Mammary epithelial cell (primary cell): ENCODE results near the gene PHPT1.

ENCODE experiments used
- CTCF ChIP-seq, 2 donors: IDR thresholded peaks in 1 of 2; conservative IDR thresholded peaks in 1 of 2; 2 replicates each; pipeline ENCODE4 v1.5.1; 2011 to 2012; ENCODE audit warnings: inconsistent platforms in 2 of 2, low read length in 2 of 2, mild to moderate bottlenecking in 2 of 2, control low read depth in 1 of 2, low read depth in 1 of 2; ENCODE audit not compliant: insufficient read depth in 1 of 2; ENCODE audit errors: extremely low read depth in 1 of 2
- EZH2 ChIP-seq: IDR thresholded peaks from 2 replicates; pipeline ENCODE4 v1.6.1; 2012; ENCODE audit warnings: low read length, inconsistent platforms, borderline replicate concordance

- TF ChIP-seq CTCF (conservative IDR thresholded peaks at IDR 0.05 in 1 of 2, IDR thresholded peaks at IDR 0.05 in 1 of 2; ENCODE audit: extremely low read depth in 1 of 2, insufficient read depth in 1 of 2, low read depth in 1 of 2, low read length in 2 of 2) (no peak), EZH2 (no peak)
Observed at GRCh38 chr9:136865768-136866103, 16.5 kb downstream of the PHPT1 start.
